ENCODE results near the gene DAB2. TPM values are rescaled to one million over a fixed set of nuclear protein-coding genes. Genes with fewer than 3 reads are reported as not detected.

DAB2 gene
- total RNA-seq, 2 experiments from 2014 or later = not detected

DNA sequence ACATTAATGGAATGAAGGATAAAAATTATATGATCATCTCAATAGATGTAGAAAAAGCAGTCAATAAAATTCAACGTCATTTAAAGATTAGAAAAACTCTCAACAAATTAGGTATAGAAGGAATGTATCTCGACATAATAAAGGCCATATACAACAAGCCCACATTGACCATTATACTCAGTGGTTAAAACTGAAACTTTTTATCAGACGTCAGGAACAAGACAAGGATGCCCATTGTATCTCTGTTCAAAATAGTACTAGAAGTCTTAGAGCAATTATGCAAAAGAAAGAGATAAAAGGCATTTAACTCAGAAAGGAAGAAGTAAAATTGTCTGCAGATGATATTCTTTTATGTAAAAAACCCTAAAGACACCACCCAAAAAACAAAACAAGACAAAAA, 101.2 kb downstream of the DAB2 start:
- H3K9me3 Mint-ChIP-seq (ENCODE audit: low read depth) = no peaks in the 10 kb centered on the region
- no peaks in the 10 kb centered on the region for H3K4me1 Mint-ChIP-seq
- DNase-seq = no peak
- no peak for ATAC-seq
- no peaks in the 10 kb centered on the region for H3K36me3 Mint-ChIP-seq
- CTCF ChIA-PET = no interaction called here
- H3K27me3 Mint-ChIP-seq = peaks cover 15% of the 10 kb centered on the region
- H3K27ac Mint-ChIP-seq = no peak overlapping the region
- H3K4me3 Mint-ChIP-seq = no peak overlapping the region

Other genes starting within 250 kb of the DAB2 start
- 100 to 1,000 TPM; 198 to 270 TPM for gene FYB1, start 205.4 kb downstream of the DAB2 start, total RNA-seq
- not detected for gene C9, start 60.5 kb downstream of the DAB2 start, total RNA-seq